Uterus (tissue), 4 donors: ENCODE data around the gene VIM. TPM values are rescaled to one million over a fixed set of nuclear protein-coding genes. Genes with fewer than 3 reads are reported as not detected.

Source experiments
- DNase-seq, 2 donors: peaks; one replicate each; pipeline ENCODE4 v3.0.0-alpha.2; 2019 to 2020
- H3K27ac ChIP-seq, 2 donors: fragments of 200-600 bp; sonication (generic); 1 replicate in 1 of 2; 2 replicates in 1 of 2; pipeline ENCODE4 v1.5.1; 2016 to 2018
- H3K27me3 ChIP-seq, 2 donors: fragments of 200-600 bp; sonication (generic); one replicate each; pipeline ENCODE4 v1.5.1; 2018 to 2019; ENCODE audit warnings: control low read depth in 1 of 2
- H3K36me3 ChIP-seq, 2 donors: fragments of 200-600 bp; sonication (generic); one replicate each; pipeline ENCODE4 v1.5.1; 2019; ENCODE audit warnings: control low read depth in 1 of 2
- H3K4me1 ChIP-seq, 2 donors: fragments of 200-600 bp; sonication (generic); one replicate each; pipeline ENCODE4 v1.5.1; 2018 to 2019; ENCODE audit warnings: control low read depth in 1 of 2
- H3K4me3 ChIP-seq, 2 donors: fragments of 200-600 bp; sonication (generic); 1 replicate in 1 of 2; 2 replicates in 1 of 2; pipeline ENCODE4 v1.5.1; 2018 to 2019; ENCODE audit warnings: mild to moderate bottlenecking in 1 of 2
- H3K9me3 ChIP-seq, 2 donors: fragments of 200-600 bp; sonication (generic); one replicate each; pipeline ENCODE4 v1.5.1; 2019; ENCODE audit warnings: control low read depth in 1 of 2
- CTCF ChIP-seq, 4 experiments: fragments of 200-600 bp in 2 of 4; fragments of 450-650 bp in 2 of 4; sonication (generic) in 2 of 4; IDR thresholded peaks; one replicate each; pipeline ENCODE4 v1.5.1; 2016 to 2019; ENCODE audit warnings: antibody characterized with exemption in 4 of 4, mild to moderate bottlenecking in 2 of 4, moderate library complexity in 1 of 4
- POLR2A ChIP-seq, 2 donors: fragments of 450-650 bp; IDR thresholded peaks; one replicate each; pipeline ENCODE4 v1.6.1; 2016; ENCODE audit warnings: antibody characterized with exemption in 2 of 2, mild to moderate bottlenecking in 1 of 2, moderate library complexity in 1 of 2
- intact Hi-C: fragments of 100-400 bp; cut with DNase I; formaldehyde crosslinking; loops from one replicate; pipeline ENCODE4 v1.15.1; 2023; ENCODE audit warnings: low total_unique reads
- total RNA-seq, 4 donors: library from RNA; depleted of rRNA in 3 of 4; stranded (reverse); fragments of >200 nt in 3 of 4; gene quantifications; one replicate each; pipeline versions ENCODE4 v1.1.0 to v1.2.4, GENCODE V29; 2014 to 2023
- donor health status: DM: yes; HTN: yes; CAD: no.

VIM gene
- total RNA-seq, 4 donors from 2014 or later = 1,892 to 2,495 (median 2,052) TPM

DNA sequence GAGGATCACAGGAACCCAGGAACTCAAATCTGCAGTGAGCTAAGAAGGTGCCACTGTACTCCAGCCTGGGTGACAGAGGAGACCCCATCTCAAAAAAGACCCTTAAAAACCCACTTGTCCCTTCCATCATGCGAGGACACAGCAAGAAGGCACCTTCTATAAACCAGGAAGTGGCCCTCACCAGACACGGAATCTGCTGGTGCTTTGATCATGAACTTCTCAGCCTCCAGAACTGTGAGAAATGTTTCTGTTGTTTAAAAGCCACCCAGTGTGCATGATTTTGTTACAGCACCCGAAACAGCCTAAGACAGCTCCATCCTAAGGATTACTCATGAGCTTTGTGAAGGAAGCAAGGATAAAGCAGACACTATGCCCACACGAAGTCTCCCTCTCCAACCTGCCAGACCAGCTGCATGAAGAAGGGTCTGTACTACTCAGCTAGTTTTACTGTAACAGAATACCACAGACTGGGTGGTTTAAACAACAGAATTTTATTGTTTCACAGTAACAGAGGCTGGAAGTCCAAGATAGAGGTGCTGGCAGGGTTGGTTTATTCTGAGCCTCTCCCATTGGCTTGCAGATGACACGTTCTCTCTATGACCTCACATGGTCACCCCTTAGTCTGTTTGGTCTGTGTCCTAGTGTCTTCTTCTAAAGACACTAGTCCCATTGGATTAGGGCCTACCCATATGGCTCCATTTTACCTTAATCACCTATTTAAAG is 13.7 kb downstream of the VIM start:
- Histone ChIP-seq H3K27me3 (no peaks in the 10 kb centered on the region), H3K4me3 (no peak overlapping the region), H3K4me1 (no peaks in the 10 kb centered on the region), H3K9me3 (no peaks in the 10 kb centered on the region), H3K27ac (no peak overlapping the region), H3K36me3 (no peaks in the 10 kb centered on the region)
- TF ChIP-seq POLR2A (IDR thresholded peaks at IDR 0.05) (no peak), CTCF (IDR thresholded peaks at IDR 0.05) (no peak)
- DNase-seq = no peak
- intact Hi-C loops = no loop called here

GRCh38 chr10:17244700-17245365 is 16.8 kb downstream of the VIM start:
- no peak for DNase-seq
- H3K4me3 ChIP-seq = no peak overlapping the region
- TF ChIP-seq CTCF (IDR thresholded peaks at IDR 0.05) = no peak
- no peak for TF ChIP-seq POLR2A (IDR thresholded peaks at IDR 0.05)
- H3K4me1 ChIP-seq = no peaks in the 10 kb centered on the region
- H3K27ac ChIP-seq = no peak overlapping the region
- H3K36me3 ChIP-seq = no peaks in the 10 kb centered on the region
- intact Hi-C loops = no loop called here
- H3K9me3 ChIP-seq = no peaks in the 10 kb centered on the region
- H3K27me3 ChIP-seq = no peaks in the 10 kb centered on the region

DNA sequence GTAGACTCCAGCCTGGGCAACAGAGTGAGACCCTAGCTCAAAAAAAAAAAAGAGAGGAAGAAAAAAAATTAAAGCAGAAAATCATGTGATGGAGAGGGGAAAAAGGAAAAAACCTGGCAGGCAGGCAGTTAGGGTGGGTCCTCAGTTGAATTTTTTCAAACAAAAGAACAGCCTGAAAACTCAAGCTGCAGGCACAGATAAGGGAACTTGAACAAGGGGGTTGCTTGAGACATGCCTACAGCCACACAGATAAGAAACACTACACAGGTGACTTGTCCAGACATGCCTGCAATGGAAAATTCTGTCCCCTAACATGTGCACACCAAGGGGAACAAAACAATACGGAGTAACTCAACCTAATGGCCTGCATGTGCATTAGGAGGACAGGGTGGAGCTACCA is 19.2 kb downstream of the VIM start:
- Histone ChIP-seq H3K9me3 (no peaks in the 10 kb centered on the region), H3K36me3 (no peaks in the 10 kb centered on the region), H3K4me3 (no peak overlapping the region), H3K4me1 (no peaks in the 10 kb centered on the region), H3K27me3 (no peaks in the 10 kb centered on the region), H3K27ac (no peak overlapping the region)
- DNase-seq = no peak
- no peak for TF ChIP-seq POLR2A (IDR thresholded peaks at IDR 0.05)
- TF ChIP-seq CTCF (IDR thresholded peaks at IDR 0.05) = no peak
- intact Hi-C loops = no loop called here

- intact Hi-C loops = no loop called here
- H3K27me3 ChIP-seq = no peaks in the 10 kb centered on the region
Observed at GRCh38 chr10:17248964-17249363, 20.9 kb downstream of the VIM start.

More at GRCh38 chr10:17248964-17249363, 20.9 kb downstream of the VIM start:
- Histone ChIP-seq H3K9me3 (no peaks in the 10 kb centered on the region), H3K4me3 (no peak overlapping the region), H3K4me1 (no peaks in the 10 kb centered on the region), H3K27ac (no peak overlapping the region), H3K36me3 (no peaks in the 10 kb centered on the region)
- TF ChIP-seq POLR2A (IDR thresholded peaks at IDR 0.05) = no peak
- TF ChIP-seq CTCF (IDR thresholded peaks at IDR 0.05) = no peak
- DNase-seq = no peak
